GM12864 (cell line): ENCODE results near the gene CHRNE.
A peak's percentile ranks its signal among the peaks of the same experiment; 100 is the strongest.

Experiments used
- DNase-seq: peaks from one replicate; pipeline ENCODE4 v3.0.0-alpha.2; 2011; ENCODE audit warnings: low read depth
- H3K4me3 ChIP-seq: 2 replicates; pipeline ENCODE4 v1.5.1; 2011; ENCODE audit warnings: mild to moderate bottlenecking, low read depth, low read length, control low read depth
- TF ChIP-seq, protein P1 (sequence below): IDR thresholded peaks from 2 replicates; pipeline ENCODE4 v1.5.1; 2011; ENCODE audit warnings: low read depth, mild to moderate bottlenecking, moderate library complexity, low read length, control low read depth, inconsistent platforms; ENCODE audit errors: missing control alignments

Gene CHRNE

DNA sequence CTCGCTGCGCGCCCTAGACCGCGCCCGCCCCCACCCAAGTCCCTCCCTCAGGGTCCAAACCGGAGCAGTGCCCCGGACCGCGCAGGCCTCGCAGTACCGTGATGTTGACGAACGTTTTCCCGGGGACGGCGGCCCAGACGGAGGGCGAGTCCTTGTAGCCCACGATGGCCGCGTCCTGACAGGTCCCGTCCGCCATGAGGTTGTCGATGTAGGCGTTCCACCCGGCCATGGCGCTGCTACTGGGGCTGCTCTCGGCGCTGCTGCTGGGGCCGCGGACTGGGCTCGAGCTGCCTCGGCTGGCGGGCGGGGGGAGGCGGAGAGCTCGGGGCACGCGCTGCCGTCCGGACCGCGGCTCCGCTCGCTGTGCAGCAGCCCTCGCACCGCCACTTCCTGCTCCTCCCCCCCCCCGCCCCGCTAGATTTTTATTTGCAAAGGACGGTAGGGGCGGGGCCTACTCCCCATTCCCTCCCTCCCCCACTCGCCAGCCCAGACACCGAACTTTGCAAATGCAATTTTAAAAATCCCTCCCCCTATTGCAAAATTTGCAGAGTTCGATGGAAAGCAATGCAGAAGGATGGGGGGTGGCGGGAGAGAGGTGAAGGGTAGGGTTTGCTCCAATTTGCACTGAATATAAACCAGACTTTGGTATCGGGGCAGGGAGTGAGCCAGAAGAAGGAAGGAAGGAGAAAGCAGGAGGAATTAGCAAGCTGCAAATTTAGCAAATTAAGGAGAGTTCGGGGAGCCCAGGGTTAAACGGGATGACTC lies 45.5 kb upstream of the CHRNE start, which contains the start of gene PFN1:
TSS of gene PFN1 (minus strand) at position 365 of the 765 bp plus-strand sequence. CDS start at position 229, 136 bp downstream.
- TF ChIP-seq, protein P1, sequence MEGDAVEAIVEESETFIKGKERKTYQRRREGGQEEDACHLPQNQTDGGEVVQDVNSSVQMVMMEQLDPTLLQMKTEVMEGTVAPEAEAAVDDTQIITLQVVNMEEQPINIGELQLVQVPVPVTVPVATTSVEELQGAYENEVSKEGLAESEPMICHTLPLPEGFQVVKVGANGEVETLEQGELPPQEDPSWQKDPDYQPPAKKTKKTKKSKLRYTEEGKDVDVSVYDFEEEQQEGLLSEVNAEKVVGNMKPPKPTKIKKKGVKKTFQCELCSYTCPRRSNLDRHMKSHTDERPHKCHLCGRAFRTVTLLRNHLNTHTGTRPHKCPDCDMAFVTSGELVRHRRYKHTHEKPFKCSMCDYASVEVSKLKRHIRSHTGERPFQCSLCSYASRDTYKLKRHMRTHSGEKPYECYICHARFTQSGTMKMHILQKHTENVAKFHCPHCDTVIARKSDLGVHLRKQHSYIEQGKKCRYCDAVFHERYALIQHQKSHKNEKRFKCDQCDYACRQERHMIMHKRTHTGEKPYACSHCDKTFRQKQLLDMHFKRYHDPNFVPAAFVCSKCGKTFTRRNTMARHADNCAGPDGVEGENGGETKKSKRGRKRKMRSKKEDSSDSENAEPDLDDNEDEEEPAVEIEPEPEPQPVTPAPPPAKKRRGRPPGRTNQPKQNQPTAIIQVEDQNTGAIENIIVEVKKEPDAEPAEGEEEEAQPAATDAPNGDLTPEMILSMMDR = no peak
- peak within 1 kb of the TSS; percentile 93 for H3K4me3 ChIP-seq
- DNase-seq = peak; percentile 78

DNA sequence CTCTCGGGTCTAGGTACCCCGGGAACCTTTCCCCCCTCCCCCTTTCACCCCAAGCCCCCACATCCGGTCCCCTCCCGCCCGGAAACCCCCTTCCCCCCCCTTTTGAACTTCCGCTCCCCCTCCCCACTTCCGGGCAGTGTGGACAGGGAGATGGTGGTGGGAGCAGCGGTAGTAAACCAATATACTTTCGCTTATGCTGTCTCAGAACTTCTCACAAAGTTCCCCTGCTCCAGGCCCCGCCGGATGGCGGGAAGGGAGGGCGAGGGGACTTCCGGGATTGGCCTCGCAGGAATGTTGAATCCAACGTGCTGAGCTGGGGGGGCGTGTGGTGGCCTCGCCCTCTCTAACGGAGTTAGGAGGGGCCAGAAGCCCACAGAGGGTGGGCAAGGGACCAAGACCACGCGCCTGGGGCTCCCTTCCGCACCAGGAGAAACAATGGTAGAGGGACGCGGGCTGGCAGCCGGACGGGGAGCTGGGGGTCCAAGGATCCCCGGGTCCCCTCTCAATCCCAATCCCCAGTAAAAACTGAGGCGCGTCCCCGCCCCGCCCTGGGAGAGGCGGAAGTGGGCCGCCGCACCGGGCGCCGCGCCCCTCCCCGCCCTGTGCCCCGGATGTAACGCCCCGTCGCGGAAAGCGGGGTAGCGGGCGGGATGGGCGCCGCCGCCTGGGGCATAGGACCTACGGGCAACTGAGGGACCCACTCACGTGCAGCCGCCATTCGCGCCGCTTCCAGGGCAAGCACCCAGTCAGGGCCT lies 44.7 kb upstream of the CHRNE start:
- peak overlapping the region; percentile 93 for H3K4me3 ChIP-seq
- DNase-seq = no peak
- TF ChIP-seq, protein P1 = no peak

DNA sequence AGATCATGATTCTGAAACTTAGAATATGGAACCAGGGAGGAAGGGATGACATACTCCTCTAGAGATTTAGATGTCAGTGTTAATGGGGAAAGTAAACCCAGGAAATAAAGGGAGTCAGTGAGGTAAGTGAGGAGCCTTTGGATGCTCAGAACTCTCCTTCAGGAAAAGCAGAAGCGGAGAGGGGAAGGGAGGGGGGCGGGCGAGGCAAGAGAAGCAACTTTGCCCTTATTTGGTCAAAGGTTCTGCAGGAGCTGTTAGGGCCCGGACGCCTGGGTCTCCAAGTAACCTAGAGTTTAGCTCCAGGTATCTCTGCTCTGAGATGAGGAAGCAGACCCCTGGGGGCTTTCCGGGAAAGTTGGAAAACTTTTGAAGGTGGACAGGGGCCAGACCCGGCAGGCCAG lies 44.1 kb upstream of the CHRNE start:
- DNase-seq = no peak
- TF ChIP-seq, protein P1 = no peak
- peak overlapping the region; percentile 93 for H3K4me3 ChIP-seq

DNA sequence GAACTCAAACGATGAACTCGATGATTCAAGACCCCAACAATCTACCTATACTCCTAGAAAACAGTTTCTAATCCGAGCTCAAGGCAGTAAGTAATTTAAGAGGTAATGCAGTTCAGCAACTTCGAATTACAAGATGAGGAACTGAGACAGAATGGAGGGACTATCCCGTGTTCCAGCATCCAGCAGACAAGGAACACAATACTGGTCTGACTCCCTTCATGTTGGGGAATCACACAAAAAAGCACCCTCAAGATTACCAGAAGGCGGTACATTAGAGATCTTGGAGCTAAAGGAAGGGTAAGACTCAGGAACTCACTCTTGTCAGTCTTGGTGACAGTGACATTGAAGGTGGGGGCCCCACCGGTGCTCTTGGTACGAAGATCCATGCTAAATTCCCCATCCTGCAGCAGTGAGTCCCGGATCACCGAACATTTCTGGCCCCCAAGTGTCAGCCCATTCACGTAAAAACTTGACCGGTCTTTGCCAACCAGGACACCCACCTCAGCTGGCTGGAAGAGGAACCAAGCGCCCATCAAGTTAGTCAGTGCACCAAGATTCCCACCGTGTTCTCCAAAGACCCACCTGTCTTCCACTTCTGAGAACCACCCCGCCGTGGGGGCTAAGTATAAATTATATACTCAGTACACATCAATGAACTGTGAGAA lies 43.5 kb upstream of the CHRNE start:
- DNase-seq = no peak
- H3K4me3 ChIP-seq = peak overlapping the region; percentile 93
- TF ChIP-seq, protein P1 = no peak

DNA sequence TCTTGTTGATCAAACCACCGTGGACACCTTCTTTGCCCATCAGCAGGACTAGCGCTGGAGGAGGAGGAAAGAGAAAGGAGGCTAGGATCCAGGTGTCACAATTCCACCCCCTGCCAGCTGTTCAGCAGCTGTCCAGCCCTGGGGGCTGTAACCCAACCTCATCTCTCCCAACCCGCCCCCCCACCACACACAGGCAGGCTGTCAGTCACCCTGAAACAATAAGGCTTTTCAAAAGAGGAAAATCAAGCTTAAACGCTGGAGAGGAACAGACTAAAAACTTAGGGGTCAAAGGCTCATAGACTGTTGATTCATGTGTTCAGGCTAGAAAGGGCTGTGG lies 43.0 kb upstream of the CHRNE start:
- no peak for DNase-seq
- peak overlapping the region; percentile 93 for H3K4me3 ChIP-seq
- TF ChIP-seq, protein P1 = no peak

DNA sequence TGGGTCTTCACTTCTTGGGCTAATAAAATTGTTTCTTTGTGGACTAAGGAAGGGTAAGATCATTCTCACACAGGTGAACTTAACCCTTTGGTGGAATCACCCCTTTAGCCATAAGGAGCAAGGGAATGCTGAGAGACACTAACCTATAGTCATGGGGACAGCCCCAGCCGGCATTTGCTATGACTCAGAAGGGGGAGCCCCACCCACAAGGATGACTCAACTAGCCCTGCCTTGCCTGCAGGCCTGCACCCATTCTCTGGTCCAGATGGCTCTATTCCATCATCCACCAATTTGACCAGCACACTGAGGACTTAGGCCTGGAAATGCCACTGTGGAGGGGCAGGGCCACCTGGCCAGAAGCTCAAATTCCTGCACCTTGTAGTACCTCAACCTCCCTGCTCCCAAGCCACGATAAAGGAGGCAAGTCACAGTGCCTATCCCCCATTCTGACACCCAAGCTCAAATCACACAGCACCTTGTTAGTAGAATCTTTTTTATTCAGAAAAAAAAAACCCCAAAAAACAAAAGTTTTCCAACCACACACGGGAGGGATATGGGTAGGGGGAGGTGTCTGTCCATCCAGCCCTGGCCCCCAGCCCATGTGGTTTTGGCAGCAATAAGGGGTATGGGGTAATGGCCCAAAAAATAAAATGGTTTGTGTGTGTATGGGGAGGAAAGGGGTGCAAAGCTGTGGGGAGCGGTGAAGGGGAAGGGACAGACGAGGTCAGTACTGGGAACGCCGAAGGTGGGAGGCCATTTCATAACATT lies 42.5 kb upstream of the CHRNE start:
- TF ChIP-seq, protein P1 = no peak
- peak overlapping the region; percentile 93 for H3K4me3 ChIP-seq
- peak; percentile 68 for DNase-seq
